OCI-LY1 (cell line): ENCODE data around the gene PPP2R5B.
A peak's percentile ranks its signal among the peaks of the same experiment; 100 is the strongest.

ENCODE experiments used
- H2AFZ ChIP-seq: fragments of 200-600 bp; sonication (generic), shearing (Covaris generic); 2 replicates; pipeline ENCODE4 v1.6.0; 2014; ENCODE audit warnings: antibody characterized with exemption, mild to moderate bottlenecking, low read length
- H3F3A ChIP-seq: fragments of 200-600 bp; sonication (generic), shearing (Covaris generic); 2 replicates; pipeline ENCODE4 v1.6.0; 2014; ENCODE audit warnings: mild to moderate bottlenecking, antibody characterized with exemption, low read length, moderate library complexity; ENCODE audit not compliant: insufficient read depth
- H3K27ac ChIP-seq: fragments of 200-600 bp; sonication (generic); 2 replicates; pipeline ENCODE4 v1.5.1; 2014; ENCODE audit warnings: low read length, mixed run types, mild to moderate bottlenecking, low read depth; ENCODE audit not compliant: poor library complexity, severe bottlenecking
- H3K27me3 ChIP-seq: fragments of 200-600 bp; sonication (generic); 2 replicates; pipeline ENCODE4 v1.6.0; 2014; ENCODE audit warnings: antibody characterized with exemption, mild to moderate bottlenecking, low read length, moderate library complexity; ENCODE audit not compliant: insufficient read depth
- H3K36me3 ChIP-seq: fragments of 200-600 bp; sonication (generic); 2 replicates; pipeline ENCODE4 v1.6.1; 2014; ENCODE audit warnings: mild to moderate bottlenecking, antibody characterized with exemption, low read length, moderate library complexity, mixed read lengths; ENCODE audit not compliant: insufficient read depth
- H3K4me1 ChIP-seq: fragments of 200-600 bp; sonication (generic); 2 replicates; pipeline ENCODE4 v1.5.1; 2014; ENCODE audit warnings: mild to moderate bottlenecking, low read length, moderate library complexity; ENCODE audit not compliant: insufficient read depth, severe bottlenecking
- H3K4me2 ChIP-seq: fragments of 200-600 bp; sonication (generic), shearing (Covaris generic); 2 replicates; pipeline ENCODE4 v1.6.1; 2014; ENCODE audit warnings: low read length
- H3K4me3 ChIP-seq: fragments of 200-600 bp; sonication (generic); 2 replicates; pipeline ENCODE4 v1.5.1; 2014; ENCODE audit warnings: low read length, low read depth, mild to moderate bottlenecking, mixed read lengths; ENCODE audit not compliant: poor library complexity, severe bottlenecking
- H3K79me2 ChIP-seq: fragments of 200-600 bp; shearing (Covaris generic); 2 replicates; pipeline ENCODE4 v1.6.1; 2016; ENCODE audit warnings: mixed run types, low read length, mixed read lengths; ENCODE audit not compliant: insufficient read depth
- H3K9ac ChIP-seq: fragments of 200-600 bp; sonication (generic), shearing (Covaris generic); 2 replicates; pipeline ENCODE4 v1.6.1; 2014; ENCODE audit warnings: mild to moderate bottlenecking, low read length, mixed read lengths
- H3K9me2 ChIP-seq: fragments of 200-600 bp; sonication (generic), shearing (Covaris generic); 2 replicates; pipeline ENCODE4 v1.6.1; 2014; ENCODE audit warnings: low read depth, mild to moderate bottlenecking, low read length, mixed read lengths
- H3K9me3 ChIP-seq: fragments of 200-600 bp; shearing (Covaris generic); 2 replicates; pipeline ENCODE4 v1.6.1; 2014; ENCODE audit warnings: low read length, mixed read lengths
- H4K20me1 ChIP-seq: fragments of 200-600 bp; sonication (generic), shearing (Covaris generic); 2 replicates; pipeline ENCODE4 v1.6.0; 2016; ENCODE audit warnings: mild to moderate bottlenecking, low read length; ENCODE audit not compliant: insufficient read depth
- EZH2 ChIP-seq: fragments of 200-600 bp; sonication (generic), shearing (Covaris generic); IDR thresholded peaks from 2 replicates; pipeline ENCODE4 v1.8.0; 2017; ENCODE audit warnings: borderline replicate concordance, mixed run types, mild to moderate bottlenecking, antibody characterized with exemption, low read length, moderate library complexity, mixed read lengths
- TF ChIP-seq, protein P1 (sequence below): fragments of 200-600 bp; sonication (generic), shearing (Covaris generic); IDR thresholded peaks from 2 replicates; pipeline ENCODE4 v1.5.1; 2017; ENCODE audit warnings: mild to moderate bottlenecking, antibody characterized with exemption, low read length, moderate library complexity, mixed read lengths

The PPP2R5B gene

DNA sequence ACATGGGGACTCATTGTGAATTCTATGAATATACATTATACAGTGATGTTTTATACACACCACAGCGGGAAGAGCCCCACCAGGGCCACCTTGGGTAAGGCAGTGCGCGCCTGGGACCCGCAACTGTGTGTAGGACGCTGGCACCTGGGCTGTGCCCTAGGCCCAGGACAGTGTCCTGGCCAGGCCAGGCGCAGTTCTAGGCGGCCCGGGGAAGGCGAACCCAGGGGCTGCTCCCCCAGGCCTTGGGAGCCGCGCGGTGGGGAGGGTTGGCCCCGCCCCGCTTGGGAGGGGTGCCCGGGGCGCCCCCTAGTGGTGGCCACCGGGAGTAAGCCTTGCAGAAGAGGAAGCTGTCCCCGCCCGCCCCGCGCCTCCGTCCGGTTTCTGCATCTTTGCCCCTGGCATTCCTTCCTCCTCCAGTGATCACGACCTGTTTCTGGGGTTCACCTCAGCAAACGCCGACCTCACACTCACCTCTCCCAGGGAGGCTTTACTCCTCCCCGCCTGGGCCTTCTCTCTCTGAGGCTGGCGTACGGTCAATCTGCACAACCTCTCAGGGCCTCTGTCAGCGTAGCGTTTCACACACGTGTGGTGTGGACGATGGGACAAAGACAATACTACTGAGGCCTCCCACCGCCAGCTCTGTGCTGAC, 36.6 kb upstream of the PPP2R5B start:
- peak overlapping the region; percentile 42; the same call in 1 of the 2 replicates for H2AFZ ChIP-seq

DNA sequence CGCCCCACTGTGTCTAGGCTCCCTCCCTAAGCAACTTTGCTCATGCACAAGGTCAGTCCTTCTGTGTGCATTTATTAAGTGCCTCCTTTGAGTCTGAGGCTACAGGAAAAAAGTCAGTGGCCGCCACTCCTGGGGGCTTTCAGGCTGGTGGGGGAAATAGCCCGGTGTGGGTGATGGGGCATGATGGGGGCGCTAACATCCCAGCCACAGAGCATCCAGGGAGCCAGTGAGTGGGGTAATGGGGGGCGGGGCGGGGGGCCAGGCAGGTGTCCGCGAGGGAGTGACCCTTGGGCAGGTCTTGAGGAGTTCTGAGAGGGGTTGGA, 36.1 kb upstream of the PPP2R5B start:
- Histone ChIP-seq H3K79me2 (no peaks in the 10 kb centered on the region), H3K4me3 (peak overlapping the region; percentile 52), H3K27ac (peak overlapping the region; percentile 80), H3K9ac (peak overlapping the region; percentile 66), H4K20me1 (no peaks in the 10 kb centered on the region), H3K9me3 (no peaks in the 10 kb centered on the region), H3K9me2 (no peaks in the 10 kb centered on the region), H3K36me3 (no peaks in the 10 kb centered on the region), H3K27me3 (no peaks in the 10 kb centered on the region), H3K4me2 (peak overlapping the region; percentile 76), H2AFZ (0 out of 2 replicates have a peak overlapping the region, but pooled peaks have one; percentile 36), H3F3A (no peaks in the 10 kb centered on the region), H3K4me1 (peaks cover 54% of the 10 kb centered on the region)
- TF ChIP-seq EZH2 = no peak
- TF ChIP-seq, protein P1, sequence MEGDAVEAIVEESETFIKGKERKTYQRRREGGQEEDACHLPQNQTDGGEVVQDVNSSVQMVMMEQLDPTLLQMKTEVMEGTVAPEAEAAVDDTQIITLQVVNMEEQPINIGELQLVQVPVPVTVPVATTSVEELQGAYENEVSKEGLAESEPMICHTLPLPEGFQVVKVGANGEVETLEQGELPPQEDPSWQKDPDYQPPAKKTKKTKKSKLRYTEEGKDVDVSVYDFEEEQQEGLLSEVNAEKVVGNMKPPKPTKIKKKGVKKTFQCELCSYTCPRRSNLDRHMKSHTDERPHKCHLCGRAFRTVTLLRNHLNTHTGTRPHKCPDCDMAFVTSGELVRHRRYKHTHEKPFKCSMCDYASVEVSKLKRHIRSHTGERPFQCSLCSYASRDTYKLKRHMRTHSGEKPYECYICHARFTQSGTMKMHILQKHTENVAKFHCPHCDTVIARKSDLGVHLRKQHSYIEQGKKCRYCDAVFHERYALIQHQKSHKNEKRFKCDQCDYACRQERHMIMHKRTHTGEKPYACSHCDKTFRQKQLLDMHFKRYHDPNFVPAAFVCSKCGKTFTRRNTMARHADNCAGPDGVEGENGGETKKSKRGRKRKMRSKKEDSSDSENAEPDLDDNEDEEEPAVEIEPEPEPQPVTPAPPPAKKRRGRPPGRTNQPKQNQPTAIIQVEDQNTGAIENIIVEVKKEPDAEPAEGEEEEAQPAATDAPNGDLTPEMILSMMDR = no peak

More for the DNA sequence above, 36.6 kb upstream of the PPP2R5B start:
- Histone ChIP-seq H3F3A (no peaks in the 10 kb centered on the region), H3K4me1 (peaks cover 55% of the 10 kb centered on the region), H3K9ac (peak overlapping the region; percentile 66), H4K20me1 (no peaks in the 10 kb centered on the region), H3K27ac (peak overlapping the region; percentile 80), H3K36me3 (no peaks in the 10 kb centered on the region), H3K27me3 (no peaks in the 10 kb centered on the region), H3K4me2 (peak overlapping the region; percentile 76), H3K9me3 (no peaks in the 10 kb centered on the region), H3K9me2 (no peaks in the 10 kb centered on the region), H3K4me3 (peak overlapping the region; percentile 52), H3K79me2 (no peaks in the 10 kb centered on the region)
- no peak for TF ChIP-seq EZH2
- TF ChIP-seq, protein P1 = peak; percentile 88

DNA sequence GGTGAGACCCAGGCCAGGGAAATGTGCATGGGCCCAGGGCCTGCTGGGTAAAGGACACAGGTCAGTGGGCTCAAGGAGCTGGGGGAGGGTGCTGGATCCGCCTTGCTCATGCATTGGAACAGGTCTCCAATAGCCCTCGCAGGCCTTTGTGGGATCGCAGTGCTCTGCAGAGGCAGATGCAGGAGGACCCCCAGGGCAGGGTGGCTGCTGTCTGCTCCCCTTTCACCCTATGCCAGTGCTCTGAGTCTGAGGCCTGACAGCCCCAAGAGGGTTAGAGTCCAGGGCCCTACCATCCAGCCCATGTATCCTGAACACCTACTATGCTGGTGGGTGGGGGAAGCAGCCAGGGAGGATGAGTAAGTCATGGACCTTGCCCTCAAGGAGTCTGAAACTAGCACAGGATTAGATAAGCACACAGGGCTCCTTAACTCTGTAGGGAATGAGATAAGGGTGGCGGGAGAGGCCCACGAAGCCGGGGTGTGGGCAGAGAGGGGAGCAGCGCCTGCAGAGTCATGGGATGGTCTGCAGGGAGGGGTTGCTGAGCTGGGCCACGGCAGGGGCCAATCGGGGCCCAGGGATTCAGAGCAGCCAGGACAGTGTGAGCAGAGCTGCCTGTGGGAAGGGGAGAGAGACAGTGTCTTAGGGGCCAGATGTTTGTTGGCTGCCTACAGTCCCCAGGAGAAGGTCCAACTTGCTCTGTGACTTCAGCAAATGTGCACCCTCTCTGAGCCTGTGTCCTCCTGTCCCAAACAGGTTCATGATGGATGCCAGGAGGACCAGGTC, 35.6 kb upstream of the PPP2R5B start:
- no peaks in the 10 kb centered on the region for H4K20me1 ChIP-seq
- no peaks in the 10 kb centered on the region for H3K27me3 ChIP-seq
- H3K4me2 ChIP-seq = no peak overlapping the region
- no peaks in the 10 kb centered on the region for H3F3A ChIP-seq
- TF ChIP-seq, protein P1 = no peak
- TF ChIP-seq EZH2 = no peak
- no peaks in the 10 kb centered on the region for H3K79me2 ChIP-seq
- no peaks in the 10 kb centered on the region for H3K9me2 ChIP-seq
- no peaks in the 10 kb centered on the region for H3K9me3 ChIP-seq
- peak overlapping the region; percentile 80 for H3K27ac ChIP-seq
- no peak overlapping the region for H3K4me3 ChIP-seq
- peaks cover 53% of the 10 kb centered on the region for H3K4me1 ChIP-seq
- H2AFZ ChIP-seq = no peak overlapping the region
- H3K36me3 ChIP-seq = no peaks in the 10 kb centered on the region
- no peak overlapping the region; the same call in 1 of the 2 replicates for H3K9ac ChIP-seq
